Central memory CD8-positive, alpha-beta T cell (primary cell): ENCODE results near the gene ANKRD39.
"Not testable (repeated sequence)": the region's sequence is repeated elsewhere in the genome, so short reads cannot be mapped to it uniquely, and the experiment has no call there.

Experiments
- ATAC-seq: fragments of 150-1000 bp; cut with Tn5 transposase; replicated peaks from 2 replicates; pipeline ENCODE4 v1.10.0; 2022; ENCODE audit warnings: mild to moderate bottlenecking, moderate FRiP score, moderate number of reproducible peaks; ENCODE audit not compliant: poor library complexity, severe bottlenecking; ENCODE audit errors: extremely low read depth
- DNase-seq, 2 donors: peaks; one replicate each; pipeline ENCODE4 v3.0.0; 2021; ENCODE audit warnings: low spot score in 2 of 2
- H3K27ac Mint-ChIP-seq: one replicate; pipeline ENCODE4 v1.8.0; 2022; ENCODE audit warnings: low read depth, mild to moderate bottlenecking, moderate library complexity, mixed read lengths
- H3K27me3 Mint-ChIP-seq: one replicate; pipeline ENCODE4 v1.8.0; 2022; ENCODE audit warnings: mixed read lengths
- H3K36me3 Mint-ChIP-seq: one replicate; pipeline ENCODE4 v1.8.0; 2022; ENCODE audit warnings: mild to moderate bottlenecking, moderate library complexity, mixed read lengths; ENCODE audit not compliant: insufficient read depth
- H3K4me1 Mint-ChIP-seq: one replicate; pipeline ENCODE4 v1.8.0; 2022; ENCODE audit warnings: mixed read lengths
- H3K4me3 Mint-ChIP-seq: one replicate; pipeline ENCODE4 v1.8.0; 2022; ENCODE audit warnings: mild to moderate bottlenecking, moderate library complexity, mixed read lengths
- H3K9me3 Mint-ChIP-seq: one replicate; pipeline ENCODE4 v1.8.0; 2022; ENCODE audit warnings: mixed read lengths

Gene ANKRD39

DNA sequence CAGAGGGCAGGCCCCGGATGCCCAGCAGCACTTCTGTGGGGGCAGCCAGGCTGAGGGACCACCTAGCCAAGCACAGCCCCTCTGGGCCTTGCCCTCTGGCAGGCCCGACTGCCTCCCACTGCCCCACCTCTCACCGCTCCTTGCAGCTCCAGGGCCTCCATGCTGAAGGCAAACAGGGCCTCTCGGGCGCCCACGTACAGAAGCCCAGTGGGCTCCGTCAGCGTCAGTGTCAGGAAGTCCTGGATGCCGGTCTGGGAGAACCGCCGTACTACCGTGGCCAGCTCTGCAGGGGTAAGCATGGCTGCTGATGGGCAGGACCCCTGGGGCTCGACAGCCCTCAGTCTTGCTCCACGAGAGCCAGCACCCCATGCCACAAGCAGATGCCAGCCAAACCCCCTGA lies 8.3 kb upstream of the ANKRD39 start:
- H3K9me3 Mint-ChIP-seq, result no peaks in the 10 kb centered on the region
- H3K4me3 Mint-ChIP-seq, result peak overlapping the region; percentile 85
- peaks cover 33% of the 10 kb centered on the region for H3K4me1 Mint-ChIP-seq
- DNase-seq, result no peak
- H3K36me3 Mint-ChIP-seq, result peaks cover 31% of the 10 kb centered on the region
- ATAC-seq, result no peak
- H3K27me3 Mint-ChIP-seq, result no peaks in the 10 kb centered on the region
- H3K27ac Mint-ChIP-seq, result no peak overlapping the region

DNA sequence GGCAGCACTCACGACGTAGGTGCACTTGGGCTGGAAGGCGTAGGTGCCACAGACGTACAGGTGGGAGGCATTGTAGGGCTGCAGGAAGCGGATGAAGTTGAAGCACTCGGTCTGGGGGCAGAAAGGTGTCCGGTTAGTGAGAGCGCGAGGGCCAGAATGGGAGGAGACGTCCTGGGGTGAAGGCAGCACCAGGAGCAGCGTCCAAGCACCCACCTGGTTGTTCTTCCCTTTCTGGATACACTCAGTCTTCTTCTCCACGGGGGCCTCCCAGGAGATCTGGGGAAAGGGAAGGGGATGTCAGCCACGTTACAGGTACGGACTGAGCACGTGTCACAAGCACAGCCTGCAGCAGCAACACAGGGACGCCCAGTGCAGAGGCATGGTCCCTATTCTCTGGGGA lies 7.8 kb upstream of the ANKRD39 start:
- peaks cover 28% of the 10 kb centered on the region for H3K4me1 Mint-ChIP-seq
- no peaks in the 10 kb centered on the region for H3K27me3 Mint-ChIP-seq
- H3K27ac Mint-ChIP-seq, result no peak overlapping the region
- DNase-seq (no peak), ATAC-seq (no peak)
- no peak overlapping the region for H3K4me3 Mint-ChIP-seq
- no peaks in the 10 kb centered on the region for H3K9me3 Mint-ChIP-seq
- H3K36me3 Mint-ChIP-seq, result peaks cover 34% of the 10 kb centered on the region

DNA sequence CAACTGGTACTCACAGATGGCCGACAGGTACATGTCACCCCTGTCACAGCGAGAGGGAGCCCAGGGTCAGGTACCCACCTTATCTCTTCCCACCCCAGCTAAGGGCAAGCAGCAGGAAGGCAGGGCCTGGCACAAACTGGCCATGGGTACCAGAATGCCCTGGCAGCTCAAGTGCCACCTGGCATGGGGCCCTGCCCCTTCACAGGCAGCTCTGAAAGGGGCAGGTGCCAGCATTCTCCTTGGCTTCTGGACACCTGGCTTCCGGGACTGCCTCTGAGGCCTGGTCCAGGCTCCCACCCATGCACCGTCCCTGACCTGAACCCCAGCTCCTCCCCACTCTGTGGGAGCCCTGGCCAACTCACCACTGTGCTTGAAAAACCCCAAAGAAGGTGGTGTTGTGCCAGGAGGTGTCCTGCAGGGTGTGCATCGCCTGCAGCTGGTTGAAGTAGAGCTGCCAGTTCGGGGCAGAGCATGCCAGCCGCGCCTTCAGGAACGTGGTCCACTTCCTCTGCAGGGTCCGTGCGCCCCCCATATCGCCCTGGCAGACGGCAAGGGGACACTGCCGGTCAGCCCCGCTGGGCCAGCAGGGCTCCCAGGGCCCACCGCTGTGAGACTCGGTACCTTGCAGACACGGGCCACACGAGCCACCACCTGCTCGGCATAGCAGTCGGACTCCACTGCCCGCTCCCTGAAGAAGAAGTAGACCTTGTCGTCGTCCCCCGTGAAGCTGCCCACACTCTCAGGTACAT lies 6.7 kb upstream of the ANKRD39 start:
- ATAC-seq, result no peak
- no peak overlapping the region for H3K27ac Mint-ChIP-seq
- H3K4me1 Mint-ChIP-seq, result peaks cover 33% of the 10 kb centered on the region
- peaks cover 36% of the 10 kb centered on the region for H3K36me3 Mint-ChIP-seq
- H3K27me3 Mint-ChIP-seq, result no peaks in the 10 kb centered on the region
- no peaks in the 10 kb centered on the region for H3K9me3 Mint-ChIP-seq
- no peak for DNase-seq
- H3K4me3 Mint-ChIP-seq, result no peak overlapping the region

DNA sequence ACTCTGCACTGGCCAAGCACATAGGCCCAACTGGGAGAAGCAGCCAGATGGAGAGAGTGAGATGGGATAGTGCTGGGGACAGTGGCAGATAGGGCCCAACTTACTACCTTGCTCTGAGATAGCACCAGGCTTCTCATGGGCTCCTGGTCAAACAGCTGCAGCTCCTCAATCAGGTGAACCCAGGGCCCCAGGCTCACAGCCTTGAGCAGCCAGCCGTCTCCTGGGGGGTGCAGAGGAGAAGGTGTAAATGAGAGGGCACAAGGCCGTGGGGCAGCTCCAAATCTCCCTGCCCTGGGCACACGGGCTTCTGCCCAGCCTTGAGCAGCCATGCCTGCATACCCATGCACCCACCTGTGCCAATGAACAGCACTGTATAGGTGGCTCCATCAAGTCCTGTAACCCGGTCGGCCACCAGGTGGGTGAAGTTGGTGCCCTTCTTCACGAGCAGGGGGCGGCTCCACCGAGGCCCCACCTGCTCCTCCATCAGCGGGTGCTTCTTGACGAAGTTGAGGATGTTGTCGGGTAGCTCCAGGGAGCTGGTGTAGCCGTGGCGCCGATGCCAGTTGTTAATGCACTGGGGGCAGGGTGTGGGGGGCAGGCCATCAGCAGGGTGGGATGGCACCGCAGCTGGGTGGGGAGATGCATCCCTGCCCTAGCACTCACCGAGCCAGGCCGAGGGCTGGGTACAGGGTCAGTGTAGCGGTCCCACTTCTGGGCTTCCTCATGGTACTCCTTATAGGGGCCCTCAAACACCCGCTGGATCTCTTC lies 5.9 kb upstream of the ANKRD39 start:
- DNase-seq (no peak), ATAC-seq (no peak)
- no peaks in the 10 kb centered on the region for H3K27me3 Mint-ChIP-seq
- no peaks in the 10 kb centered on the region for H3K9me3 Mint-ChIP-seq
- H3K27ac Mint-ChIP-seq, result no peak overlapping the region
- peaks cover 41% of the 10 kb centered on the region for H3K4me1 Mint-ChIP-seq
- no peak overlapping the region for H3K4me3 Mint-ChIP-seq
- peaks cover 38% of the 10 kb centered on the region for H3K36me3 Mint-ChIP-seq

DNA sequence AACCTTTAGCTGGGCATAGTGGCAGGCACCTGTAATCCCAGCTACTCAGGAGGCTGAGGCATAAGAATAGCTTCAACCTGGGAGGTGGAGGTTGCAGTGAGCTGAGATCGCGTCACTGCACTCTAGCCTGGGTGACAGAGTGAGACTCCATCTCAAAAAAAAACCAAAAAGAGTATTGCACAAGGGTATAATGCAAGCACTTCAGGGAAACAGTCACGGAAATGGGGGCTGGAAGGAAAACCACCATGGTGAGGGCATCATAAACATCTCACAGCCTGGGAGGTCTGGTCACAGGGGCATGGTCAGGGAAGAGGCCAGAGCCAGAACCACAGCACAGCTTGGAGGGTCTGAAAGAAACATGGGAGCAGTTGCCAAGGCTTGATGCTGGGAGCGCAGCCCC lies 5.2 kb upstream of the ANKRD39 start:
- H3K27me3 Mint-ChIP-seq, H3K4me3 Mint-ChIP-seq, DNase-seq, H3K9me3 Mint-ChIP-seq, ATAC-seq, H3K27ac Mint-ChIP-seq: not testable (repeated sequence)
- H3K4me1 Mint-ChIP-seq, result peaks cover 41% of the 10 kb centered on the region
- peaks cover 36% of the 10 kb centered on the region for H3K36me3 Mint-ChIP-seq

DNA sequence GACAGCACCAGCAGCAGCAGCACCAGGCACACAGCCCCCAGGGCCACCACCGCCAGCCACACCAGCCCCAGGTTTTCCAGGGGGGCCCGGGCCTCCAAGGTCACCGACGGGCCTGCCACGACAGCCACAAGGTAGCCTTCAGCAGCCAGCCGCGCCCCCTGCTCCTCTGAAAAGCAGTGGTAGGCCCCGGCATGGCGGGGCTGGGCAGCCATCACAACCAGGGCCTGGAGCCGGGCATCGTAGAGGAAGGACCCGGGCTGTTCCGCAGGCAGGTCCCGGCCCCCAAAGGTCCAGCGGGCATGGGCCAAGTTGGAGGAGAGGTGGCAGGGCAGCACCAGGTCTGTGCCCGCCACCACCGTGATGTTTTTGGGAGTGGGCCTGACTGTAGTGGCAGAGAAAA lies 3.3 kb upstream of the ANKRD39 start:
- Mint-ChIP-seq H3K36me3 (peaks cover 34% of the 10 kb centered on the region), H3K4me1 (peaks cover 41% of the 10 kb centered on the region), H3K27me3 (no peaks in the 10 kb centered on the region), H3K27ac (no peak overlapping the region), H3K4me3 (no peak overlapping the region), H3K9me3 (no peaks in the 10 kb centered on the region)
- no peak for DNase-seq
- ATAC-seq, result no peak

DNA sequence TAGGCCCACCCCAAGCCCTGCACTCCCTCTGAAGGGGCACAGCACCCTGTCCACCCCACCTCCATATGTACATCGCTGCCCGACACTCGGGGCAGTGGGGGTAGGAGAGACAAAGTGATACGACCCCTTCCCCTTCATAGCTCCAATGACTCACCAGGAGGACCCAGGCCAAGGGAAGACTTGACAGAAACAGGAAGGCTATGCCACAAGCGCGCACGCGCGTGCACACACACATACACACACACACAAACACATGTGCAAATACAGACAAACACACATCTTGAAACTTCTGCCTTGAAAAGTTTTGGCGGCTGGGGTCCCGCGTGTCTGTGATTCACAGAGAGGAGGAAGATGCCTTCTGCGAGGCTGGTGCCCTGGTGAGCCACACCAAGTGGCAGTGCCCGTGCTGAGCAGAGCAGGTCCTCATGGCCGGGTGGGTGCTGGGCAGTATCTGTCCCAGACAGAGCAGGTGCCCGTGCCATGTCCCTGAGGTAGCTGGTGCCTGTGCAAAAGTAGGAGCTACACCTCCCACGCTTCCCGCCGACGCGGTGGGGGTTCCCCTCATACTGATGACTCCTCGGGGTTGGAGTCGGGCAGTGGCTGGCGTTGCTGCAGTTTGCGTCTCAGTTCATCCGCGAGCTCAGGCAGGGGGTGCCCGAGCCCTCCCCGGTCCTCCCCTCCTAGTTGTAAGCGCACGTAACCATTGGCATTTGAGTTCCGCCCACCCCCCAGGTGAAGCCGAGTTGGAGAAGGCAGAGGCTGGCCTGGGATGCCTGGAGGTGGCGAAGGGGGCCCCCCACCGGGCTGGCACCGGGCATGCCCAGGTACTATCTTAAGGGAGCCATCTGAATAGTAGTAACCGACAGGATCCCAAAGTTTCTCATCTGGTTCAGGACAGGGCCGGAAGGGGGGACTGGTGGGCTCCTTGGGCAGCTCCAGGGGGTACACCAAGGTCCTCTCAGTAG lies 2.5 kb upstream of the ANKRD39 start:
- peak overlapping the region; percentile 14 for H3K4me3 Mint-ChIP-seq
- DNase-seq (no peak), ATAC-seq (no peak)
- H3K36me3 Mint-ChIP-seq, result peaks cover 34% of the 10 kb centered on the region
- H3K27ac Mint-ChIP-seq, result no peak overlapping the region
- H3K9me3 Mint-ChIP-seq, result no peaks in the 10 kb centered on the region
- no peaks in the 10 kb centered on the region for H3K27me3 Mint-ChIP-seq
- H3K4me1 Mint-ChIP-seq, result peaks cover 42% of the 10 kb centered on the region

DNA sequence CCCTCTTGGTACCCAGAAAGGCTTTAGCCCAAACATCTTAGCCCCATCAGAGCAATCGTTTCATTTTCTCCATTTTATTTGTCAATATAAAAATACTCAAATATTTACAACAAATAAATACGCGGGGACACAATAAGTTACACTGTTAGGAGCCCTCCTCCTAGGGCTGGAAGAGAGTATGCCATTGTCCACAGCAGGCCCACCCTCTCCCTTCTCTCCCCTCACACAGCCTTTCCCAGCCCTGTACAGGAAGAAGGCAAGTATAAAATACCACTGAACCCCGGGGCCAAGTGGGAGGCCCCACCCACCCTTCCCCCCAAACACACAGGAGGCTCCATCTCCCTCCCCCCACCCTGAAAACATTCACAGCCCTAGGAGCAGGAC lies 1.9 kb upstream of the ANKRD39 start:
- H3K27me3 Mint-ChIP-seq, result no peaks in the 10 kb centered on the region
- ATAC-seq (no peak), DNase-seq (no peak)
- peaks cover 49% of the 10 kb centered on the region for H3K4me1 Mint-ChIP-seq
- peak overlapping the region; percentile 78 for H3K4me3 Mint-ChIP-seq
- H3K36me3 Mint-ChIP-seq, result peaks cover 34% of the 10 kb centered on the region
- H3K9me3 Mint-ChIP-seq, result no peaks in the 10 kb centered on the region
- no peak overlapping the region for H3K27ac Mint-ChIP-seq

DNA sequence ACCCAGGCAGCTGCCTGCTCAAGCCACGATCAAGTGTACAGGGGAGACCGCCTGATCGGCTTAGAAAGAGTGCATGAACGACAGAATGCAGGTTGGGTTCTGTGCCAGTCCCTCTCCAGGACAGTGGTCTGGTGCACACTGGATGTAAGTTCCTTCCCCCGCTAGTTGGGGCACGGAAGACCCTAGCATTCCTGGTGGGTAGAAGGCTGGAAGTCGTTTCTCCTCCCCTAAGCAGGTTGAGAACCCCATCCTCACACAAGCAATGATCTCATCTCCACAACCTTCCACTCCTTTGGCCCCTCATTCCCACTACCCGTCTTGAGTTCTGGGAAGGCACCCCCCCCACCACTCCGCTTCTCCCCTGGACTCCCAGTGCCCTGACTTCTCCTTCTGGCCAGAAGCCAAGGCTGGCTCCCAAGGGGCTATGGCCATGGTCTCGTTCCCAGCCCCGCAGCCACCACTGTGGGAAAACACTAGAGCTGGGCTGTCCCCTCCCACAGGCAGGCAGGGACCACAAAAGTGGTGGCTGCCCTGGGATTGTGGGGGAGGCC lies 1.4 kb upstream of the ANKRD39 start:
- no peak for ATAC-seq
- H3K4me1 Mint-ChIP-seq, result peaks cover 50% of the 10 kb centered on the region
- H3K9me3 Mint-ChIP-seq, result no peaks in the 10 kb centered on the region
- DNase-seq, result no peak
- peak overlapping the region; percentile 78 for H3K4me3 Mint-ChIP-seq
- H3K27me3 Mint-ChIP-seq, result no peaks in the 10 kb centered on the region
- peaks cover 36% of the 10 kb centered on the region for H3K36me3 Mint-ChIP-seq
- H3K27ac Mint-ChIP-seq, result peak overlapping the region; percentile 73

DNA sequence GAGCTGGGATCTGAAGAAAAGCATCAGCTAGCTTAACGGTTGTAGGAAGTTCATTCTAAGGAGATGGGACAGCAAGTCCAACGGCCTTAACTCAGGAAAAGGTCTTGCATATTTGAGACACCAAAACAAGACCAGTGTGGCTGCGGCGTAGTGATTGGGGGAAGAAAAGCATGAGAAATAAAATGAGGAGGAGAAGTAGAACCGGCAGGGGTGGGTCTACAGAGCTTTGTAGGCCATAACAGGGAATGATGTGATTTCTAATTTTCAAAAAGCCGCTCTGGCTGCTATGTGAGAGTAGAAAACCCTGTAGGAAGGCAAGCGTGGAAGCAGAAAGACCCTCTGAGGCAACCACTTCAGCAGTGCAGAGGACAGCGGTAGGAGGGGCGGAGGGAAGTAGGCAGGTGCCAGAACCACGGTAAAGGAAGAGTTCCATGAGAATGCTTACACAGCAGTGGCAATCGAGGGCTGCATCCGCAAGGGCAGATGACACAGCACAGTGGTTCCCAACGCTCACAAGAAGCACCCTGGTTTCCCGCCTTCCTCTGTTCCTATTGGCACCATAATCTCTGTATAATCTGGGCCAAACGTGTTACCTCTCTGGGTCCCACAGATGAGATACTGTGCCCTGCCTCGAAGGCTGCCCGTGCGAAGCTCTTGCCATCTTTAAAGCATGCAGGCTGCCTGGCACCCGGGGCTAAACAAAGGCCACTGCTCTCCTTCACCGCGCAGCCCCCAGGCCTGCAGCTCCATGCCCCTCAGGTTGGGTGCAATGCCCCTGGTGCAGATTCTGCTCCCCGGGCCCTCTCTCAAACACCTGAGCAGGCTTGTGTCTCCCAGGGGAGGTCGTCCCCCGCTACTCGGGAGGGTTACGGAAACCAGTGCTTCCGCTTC lies 795 bp downstream of the ANKRD39 start:
- no peaks in the 10 kb centered on the region for H3K27me3 Mint-ChIP-seq
- peaks cover 39% of the 10 kb centered on the region for H3K36me3 Mint-ChIP-seq
- peak overlapping the region; percentile 73 for H3K27ac Mint-ChIP-seq
- no peaks in the 10 kb centered on the region for H3K9me3 Mint-ChIP-seq
- H3K4me1 Mint-ChIP-seq, result peaks cover 44% of the 10 kb centered on the region
- H3K4me3 Mint-ChIP-seq, result peak overlapping the region; percentile 78
- ATAC-seq (no peak), DNase-seq (no peak)

DNA sequence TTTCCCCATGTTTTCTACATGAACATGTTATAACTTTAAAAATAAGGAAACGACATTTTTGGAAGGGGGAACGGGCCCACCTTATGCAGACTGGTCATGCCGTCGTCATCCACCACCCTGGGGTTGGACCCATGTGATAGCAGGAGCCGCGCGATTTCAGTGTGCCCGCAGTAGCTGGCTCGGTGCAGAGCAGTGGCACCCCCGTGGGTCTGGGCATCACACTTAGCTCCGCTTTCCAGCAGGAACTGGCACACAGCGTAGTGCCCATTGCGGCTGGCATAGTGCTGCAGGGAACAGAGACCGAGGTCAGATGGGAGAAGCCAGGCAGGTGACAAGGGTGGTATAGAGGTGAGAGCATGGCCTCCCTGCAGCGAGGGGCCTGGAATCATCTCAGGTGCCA lies 4.5 kb downstream of the ANKRD39 start:
- Mint-ChIP-seq H3K9me3 (no peaks in the 10 kb centered on the region), H3K4me3 (no peak overlapping the region), H3K4me1 (peaks cover 26% of the 10 kb centered on the region), H3K27me3 (no peaks in the 10 kb centered on the region), H3K27ac (no peak overlapping the region), H3K36me3 (peaks cover 47% of the 10 kb centered on the region)
- DNase-seq (no peak), ATAC-seq (no peak)
